NT2/D1 (cell line): ENCODE results near the gene NDUFA6.

Experiments
- DNase-seq: peaks from one replicate; pipeline ENCODE4 v3.0.0-alpha.2; 2011; ENCODE audit warnings: low read depth, low spot score
- H3K27me3 ChIP-seq: 2 replicates; pipeline ENCODE4 v1.6.0; 2011; ENCODE audit warnings: mild to moderate bottlenecking; ENCODE audit not compliant: insufficient read length, insufficient read depth
- H3K36me3 ChIP-seq: 2 replicates; pipeline ENCODE4 v1.6.1; 2011; ENCODE audit warnings: mild to moderate bottlenecking, low read length, mixed read lengths; ENCODE audit not compliant: insufficient read depth, insufficient read length
- H3K4me1 ChIP-seq: 2 replicates; pipeline ENCODE4 v1.5.1; 2011; ENCODE audit not compliant: insufficient read depth, insufficient read length
- H3K4me3 ChIP-seq: 2 replicates; pipeline ENCODE4 v1.5.1; 2011; ENCODE audit warnings: low read depth; ENCODE audit not compliant: insufficient read length
- H3K9ac ChIP-seq: 2 replicates; pipeline ENCODE4 v1.6.0; 2011; ENCODE audit warnings: low read depth; ENCODE audit not compliant: insufficient read length
- H3K9me3 ChIP-seq: 2 replicates; pipeline ENCODE4 v1.5.1; 2011; ENCODE audit warnings: mild to moderate bottlenecking, low read length; ENCODE audit not compliant: insufficient read depth
- SUZ12 ChIP-seq: IDR thresholded peaks from 2 replicates; pipeline ENCODE4 v1.6.1; 2011; ENCODE audit not compliant: insufficient read length, insufficient read depth; ENCODE audit errors: extremely low read depth
- YY1 ChIP-seq: IDR thresholded peaks from 2 replicates; pipeline ENCODE4 v1.6.1; 2011; ENCODE audit not compliant: insufficient read length, insufficient read depth
- ZNF274 ChIP-seq: IDR thresholded peaks from 2 replicates; pipeline ENCODE4 v1.6.1; 2011; ENCODE audit warnings: mild to moderate bottlenecking, low read depth, low read length

The NDUFA6 gene

GRCh38 chr22:42065438-42066125 lies 25.0 kb downstream of the NDUFA6 start:
- DNase-seq = peak; percentile 78
- H3K9ac ChIP-seq = peak overlapping the region; percentile 61
- H3K4me3 ChIP-seq = no peak overlapping the region
- no peaks in the 10 kb centered on the region for H3K27me3 ChIP-seq
- H3K36me3 ChIP-seq = peaks cover 41% of the 10 kb centered on the region
- no peaks in the 10 kb centered on the region for H3K9me3 ChIP-seq
- TF ChIP-seq YY1 = no peak
- no peak for TF ChIP-seq SUZ12
- no peak for TF ChIP-seq ZNF274
- peaks cover 14% of the 10 kb centered on the region for H3K4me1 ChIP-seq

- no peak overlapping the region for H3K9ac ChIP-seq
- no peak for TF ChIP-seq SUZ12
- no peak for TF ChIP-seq YY1
- TF ChIP-seq ZNF274 = no peak
- H3K9me3 ChIP-seq = no peaks in the 10 kb centered on the region
- DNase-seq = no peak
- H3K4me3 ChIP-seq = no peak overlapping the region
- peaks cover 14% of the 10 kb centered on the region for H3K4me1 ChIP-seq
- H3K27me3 ChIP-seq = no peaks in the 10 kb centered on the region
- peaks cover 50% of the 10 kb centered on the region for H3K36me3 ChIP-seq
These were observed 25.9 kb downstream of the NDUFA6 start for GRCh38 chr22:42064629-42065028.

GRCh38 chr22:42062506-42063170 lies 27.9 kb downstream of the NDUFA6 start:
- no peak overlapping the region for H3K9ac ChIP-seq
- H3K27me3 ChIP-seq = no peaks in the 10 kb centered on the region
- peaks cover 14% of the 10 kb centered on the region for H3K4me1 ChIP-seq
- peaks cover 54% of the 10 kb centered on the region for H3K36me3 ChIP-seq
- peaks cover 6% of the 10 kb centered on the region; the same call in 1 of the 2 replicates for H3K9me3 ChIP-seq
- no peak for DNase-seq
- no peak overlapping the region for H3K4me3 ChIP-seq
- no peak for TF ChIP-seq ZNF274
- TF ChIP-seq YY1 = no peak
- no peak for TF ChIP-seq SUZ12

GRCh38 chr22:42061041-42061440 lies 29.5 kb downstream of the NDUFA6 start:
- DNase-seq = no peak
- no peaks in the 10 kb centered on the region for H3K27me3 ChIP-seq
- H3K4me3 ChIP-seq = no peak overlapping the region
- no peak overlapping the region for H3K9ac ChIP-seq
- peaks cover 39% of the 10 kb centered on the region for H3K36me3 ChIP-seq
- peaks cover 16% of the 10 kb centered on the region; the same call in 1 of the 2 replicates for H3K9me3 ChIP-seq
- peaks cover 8% of the 10 kb centered on the region for H3K4me1 ChIP-seq
- no peak for TF ChIP-seq ZNF274
- no peak for TF ChIP-seq SUZ12
- no peak for TF ChIP-seq YY1

DNA sequence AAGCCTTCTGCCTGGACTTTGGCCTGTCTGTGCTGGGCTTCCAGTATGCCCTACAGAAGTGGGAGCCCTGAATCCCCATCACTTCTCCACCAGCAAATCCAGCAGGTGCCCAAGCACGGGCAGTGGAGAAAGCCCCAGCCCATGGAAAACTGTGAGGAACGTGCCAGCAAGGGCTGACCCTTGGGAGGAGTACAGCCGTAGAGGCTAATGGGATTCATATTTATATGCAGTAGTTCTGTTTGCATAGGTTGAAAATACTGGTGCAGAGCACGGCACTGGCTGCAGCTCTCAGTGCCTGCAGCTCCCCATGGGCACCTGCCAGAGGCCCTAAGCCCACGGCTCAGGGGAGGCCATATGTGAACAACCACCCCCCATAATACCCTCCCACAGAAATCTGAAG lies 30.1 kb downstream of the NDUFA6 start:
- Histone ChIP-seq H3K4me3 (no peak overlapping the region), H3K9me3 (peaks cover 16% of the 10 kb centered on the region; the same call in 1 of the 2 replicates), H3K27me3 (no peaks in the 10 kb centered on the region), H3K4me1 (peaks cover 3% of the 10 kb centered on the region), H3K9ac (no peak overlapping the region), H3K36me3 (peaks cover 33% of the 10 kb centered on the region)
- TF ChIP-seq YY1 (no peak), ZNF274 (no peak), SUZ12 (no peak)
- DNase-seq = no peak

- H3K4me3 ChIP-seq = no peak overlapping the region
- DNase-seq = no peak
- peaks cover 16% of the 10 kb centered on the region; the same call in 1 of the 2 replicates for H3K9me3 ChIP-seq
- H3K36me3 ChIP-seq = peaks cover 32% of the 10 kb centered on the region
- no peak overlapping the region for H3K9ac ChIP-seq
- H3K27me3 ChIP-seq = no peaks in the 10 kb centered on the region
- no peaks in the 10 kb centered on the region for H3K4me1 ChIP-seq
- TF ChIP-seq ZNF274 (no peak), YY1 (no peak), SUZ12 (no peak)
These were observed 33.6 kb downstream of the NDUFA6 start for GRCh38 chr22:42056757-42057511.

DNA sequence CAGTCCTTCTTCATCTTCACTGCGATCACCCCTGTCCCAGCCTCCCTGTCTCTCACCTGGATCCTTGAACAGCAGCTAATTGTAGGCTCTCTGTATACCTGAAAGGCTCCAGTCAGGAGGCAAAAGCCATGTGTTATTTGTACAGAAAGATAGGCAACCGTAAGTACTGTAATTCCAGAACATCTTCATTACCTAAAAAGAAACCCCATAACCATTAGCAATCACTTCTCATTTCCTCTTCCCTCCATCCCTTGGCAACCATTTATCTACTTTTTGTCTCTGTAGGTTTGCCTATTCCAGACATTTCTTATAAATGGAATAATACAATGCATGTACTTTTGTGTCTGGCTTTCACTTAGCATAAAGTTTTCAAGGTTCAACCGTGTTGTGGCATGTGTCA lies 37.8 kb downstream of the NDUFA6 start:
- DNase-seq = no peak
- Histone ChIP-seq H3K36me3 (no peaks in the 10 kb centered on the region), H3K9me3 (peaks cover 10% of the 10 kb centered on the region; the same call in 1 of the 2 replicates), H3K27me3 (no peaks in the 10 kb centered on the region), H3K4me1 (no peaks in the 10 kb centered on the region), H3K4me3 (no peak overlapping the region), H3K9ac (no peak overlapping the region)
- TF ChIP-seq SUZ12 (no peak), YY1 (no peak), ZNF274 (no peak)
